Small intestine (tissue), 7 donors: ENCODE data around the gene GPC3. TPM values are rescaled to one million over a fixed set of nuclear protein-coding genes. Genes with fewer than 3 reads are reported as not detected.
A peak's percentile ranks its signal among the peaks of the same experiment; 100 is the strongest.

ENCODE experiments used
- DNase-seq, 2 donors: peaks; one replicate each; pipeline versions ENCODE4 v3.0.0 to v3.0.0-alpha.2; 2013
- FAIRE-seq: peaks from 2 replicates; lab custom pipeline; 2012; peaks lifted over from hg19 to GRCh38; lab: Jason Lieb, UNC
- H3K27ac ChIP-seq, 3 donors: one replicate each; pipeline ENCODE4 v1.5.1; 2013; ENCODE audit warnings: low read length in 2 of 3, mild to moderate bottlenecking in 2 of 3, control low read depth in 1 of 3, inconsistent platforms in 1 of 3, low read depth in 1 of 3, moderate library complexity in 1 of 3
- H3K27me3 ChIP-seq, 3 donors: one replicate each; pipeline ENCODE4 v1.6.1; 2013; ENCODE audit warnings: low read length in 3 of 3, inconsistent platforms in 1 of 3; ENCODE audit not compliant: control insufficient read depth in 3 of 3, insufficient read depth in 3 of 3
- H3K36me3 ChIP-seq, 3 donors: one replicate each; pipeline ENCODE4 v1.6.1; 2013; ENCODE audit warnings: low read length in 3 of 3, inconsistent platforms in 1 of 3, low read depth in 1 of 3, mild to moderate bottlenecking in 1 of 3, moderate library complexity in 1 of 3; ENCODE audit not compliant: control insufficient read depth in 3 of 3, insufficient read depth in 2 of 3
- H3K4me1 ChIP-seq, 3 donors: one replicate each; pipeline ENCODE4 v1.6.1; 2013; ENCODE audit warnings: low read length in 2 of 3, inconsistent platforms in 1 of 3, low read depth in 1 of 3, mild to moderate bottlenecking in 1 of 3, moderate library complexity in 1 of 3; ENCODE audit not compliant: control insufficient read depth in 3 of 3, insufficient read depth in 2 of 3
- H3K4me3 ChIP-seq, 3 donors: one replicate each; pipeline ENCODE4 v1.5.1; 2013; ENCODE audit warnings: low read length in 3 of 3, control low read depth in 1 of 3, inconsistent platforms in 1 of 3, low read depth in 1 of 3, mild to moderate bottlenecking in 1 of 3, moderate library complexity in 1 of 3
- H3K9me3 ChIP-seq, 2 donors: one replicate each; pipeline ENCODE4 v1.6.1; 2013; ENCODE audit warnings: low read depth in 1 of 2, low read length in 1 of 2; ENCODE audit not compliant: control insufficient read depth in 2 of 2, insufficient read depth in 1 of 2
- WGBS, 3 donors: extraction: QIAGEN DNeasy Blood & Tissue Kit; methylation state at CpG; one replicate each; pipeline ENCODE4 v1.1.7; 2013; 5-methylcytosine and 5-hydroxymethylcytosine counted together
- polyA plus RNA-seq, 4 donors: library from polyadenylated mRNA; stranded (reverse) in 3 of 4; unstranded in 1 of 4; fragments of 200-250 nt in 3 of 4; fragments of 120-200 nt in 1 of 4; gene quantifications; one replicate each; pipeline versions ENCODE4 v1.2.1 to v1.2.3, GENCODE V29; 2013
- donor health status: healthy with polysubstance abuse.
- donor health status: control.
- donor health status: control.
- donor health status: Bipolar disorder and iron deficiency.
- donor health status: healthy.

GPC3 gene
- polyA plus RNA-seq, 4 donors: 14.3 to 186 TPM; not detected in 2

DNA sequence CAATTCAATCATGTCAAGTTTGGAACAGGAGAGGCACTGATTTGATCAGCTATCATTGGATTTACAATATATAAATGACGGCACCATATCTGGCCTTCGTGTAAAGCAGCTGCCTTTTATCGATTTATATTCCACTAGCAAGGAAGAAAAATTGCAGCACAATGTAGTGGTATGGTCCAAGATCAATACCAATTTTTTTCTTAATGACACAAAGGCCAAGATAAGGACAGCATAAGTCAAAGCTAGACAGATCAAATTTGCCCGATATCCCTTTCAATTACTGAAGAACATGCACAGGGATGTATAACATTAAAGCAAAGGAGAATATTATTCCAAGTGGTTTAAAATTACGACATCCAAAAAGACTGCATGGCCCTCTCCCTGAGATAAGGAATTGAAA, 167.4 kb downstream of the GPC3 start:
- no peak for FAIRE-seq
- no peaks in the 10 kb centered on the region for H3K4me1 ChIP-seq
- no peak overlapping the region for H3K4me3 ChIP-seq
- no peaks in the 10 kb centered on the region for H3K9me3 ChIP-seq
- WGBS, 3 donors: 34 to 67% (median 53%) methylated on average over 5 of the region's 5 CpGs
- DNase-seq: no peak
- no peaks in the 10 kb centered on the region for H3K27me3 ChIP-seq
- no peak overlapping the region for H3K27ac ChIP-seq
- no peaks in the 10 kb centered on the region for H3K36me3 ChIP-seq

DNA sequence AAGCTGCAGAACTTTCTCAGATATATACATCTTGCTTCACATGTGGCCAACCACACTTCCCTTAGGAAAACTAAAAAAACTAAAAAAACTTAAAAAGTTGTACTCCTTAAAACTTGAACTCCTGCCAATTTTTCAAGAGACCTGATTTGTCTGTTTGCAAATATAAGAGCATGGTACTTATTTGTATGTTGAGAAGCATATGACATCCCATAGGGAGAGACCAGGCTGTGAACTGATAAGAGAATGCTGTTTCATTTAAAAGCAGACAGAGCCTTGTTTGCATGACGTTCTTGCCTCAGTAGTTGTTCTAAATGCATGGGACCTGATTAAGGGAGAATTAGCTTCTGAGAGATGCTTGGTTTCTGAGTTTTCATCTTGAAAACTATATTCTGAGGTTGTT, 169.9 kb downstream of the GPC3 start:
- Histone ChIP-seq H3K27ac (no peak overlapping the region), H3K4me1 (no peaks in the 10 kb centered on the region), H3K9me3 (no peaks in the 10 kb centered on the region), H3K36me3 (no peaks in the 10 kb centered on the region), H3K4me3 (no peak overlapping the region), H3K27me3 (no peaks in the 10 kb centered on the region)
- no peak for DNase-seq
- WGBS, 3 donors: 50 to 82% (median 72%) methylated on average over 1 of the region's 1 CpG
- no peak for FAIRE-seq

DNA sequence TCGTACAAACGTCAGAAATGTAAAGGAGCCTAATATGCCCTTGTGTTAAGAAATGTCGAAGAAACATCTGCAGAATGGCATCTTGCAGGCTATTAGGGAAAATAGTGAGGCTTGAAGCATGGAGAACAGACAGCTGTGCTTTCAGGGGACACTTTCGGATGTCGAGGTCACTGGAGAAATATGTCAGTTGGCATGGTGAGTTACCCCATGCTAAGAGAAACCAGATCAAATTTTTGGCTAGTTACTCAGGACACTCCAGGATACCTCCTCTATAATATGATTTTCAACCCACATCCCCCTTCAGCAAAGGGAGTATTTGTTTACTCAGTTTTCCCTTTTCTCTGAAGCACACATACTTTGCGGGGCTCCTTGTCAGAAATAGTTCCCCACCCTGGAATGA, 171.4 kb downstream of the GPC3 start:
- Histone ChIP-seq H3K27me3 (no peaks in the 10 kb centered on the region), H3K4me3 (no peak overlapping the region), H3K9me3 (no peaks in the 10 kb centered on the region), H3K27ac (no peak overlapping the region), H3K36me3 (no peaks in the 10 kb centered on the region), H3K4me1 (no peaks in the 10 kb centered on the region)
- WGBS, 3 donors: 71 to 82% (median 71%) methylated on average over 6 of the region's 6 CpGs
- DNase-seq (no peak), FAIRE-seq (no peak)

DNA sequence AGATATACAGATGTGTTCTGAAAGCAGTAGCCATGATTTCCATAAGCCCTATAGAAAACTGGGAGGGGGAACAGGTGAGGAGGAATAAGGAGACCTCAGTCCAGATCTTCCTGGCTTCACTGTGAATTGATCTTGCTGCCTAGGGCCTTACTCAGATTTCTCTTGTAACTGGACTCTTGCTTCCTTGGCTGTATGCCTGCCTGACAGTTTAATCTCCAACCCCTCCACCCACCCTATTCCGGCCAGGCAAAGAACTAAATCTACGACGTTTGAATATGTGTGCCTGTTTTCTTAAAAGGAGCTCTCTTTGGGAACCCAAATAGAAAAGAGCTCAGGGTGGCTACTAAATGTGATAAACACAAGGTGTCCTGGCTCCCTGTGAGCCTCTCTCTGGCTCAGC, 173.0 kb downstream of the GPC3 start:
- H3K4me3 ChIP-seq: no peak overlapping the region
- H3K9me3 ChIP-seq: no peaks in the 10 kb centered on the region
- FAIRE-seq (no peak), DNase-seq (no peak)
- H3K27ac ChIP-seq: no peak overlapping the region
- H3K36me3 ChIP-seq: no peaks in the 10 kb centered on the region
- no peaks in the 10 kb centered on the region for H3K4me1 ChIP-seq
- 29 to 70% (median 31%) methylated on average over 3 of the region's 3 CpGs for WGBS, 3 donors
- H3K27me3 ChIP-seq: no peaks in the 10 kb centered on the region

DNA sequence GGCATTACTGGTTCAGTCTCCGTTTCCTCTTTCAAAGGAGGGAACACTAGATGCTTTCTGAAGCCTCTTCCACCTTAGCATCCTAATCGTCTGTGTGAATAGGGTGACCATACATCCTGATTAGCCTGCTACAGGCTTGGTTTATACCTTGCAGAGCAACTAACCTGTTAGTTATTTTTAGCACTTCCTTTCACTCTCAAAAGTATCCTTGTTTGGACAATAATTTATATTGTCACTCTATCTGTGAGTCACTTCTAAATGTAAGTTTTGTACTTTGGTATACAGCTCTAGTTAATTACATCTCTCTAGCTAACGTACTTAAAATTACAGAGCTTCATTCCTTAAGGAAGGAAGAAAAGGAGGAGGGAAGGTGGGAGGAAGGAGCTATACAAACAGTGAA, 174.5 kb downstream of the GPC3 start:
- H3K27ac ChIP-seq: no peak overlapping the region
- H3K4me1 ChIP-seq: no peaks in the 10 kb centered on the region
- no peaks in the 10 kb centered on the region for H3K36me3 ChIP-seq
- no peaks in the 10 kb centered on the region for H3K27me3 ChIP-seq
- no peak overlapping the region for H3K4me3 ChIP-seq
- DNase-seq: peak; percentile 16 to 33
- H3K9me3 ChIP-seq: no peaks in the 10 kb centered on the region
- WGBS, 3 donors: 28 to 57% (median 39%) methylated on average over 3 of the region's 3 CpGs
- no peak for FAIRE-seq

DNA sequence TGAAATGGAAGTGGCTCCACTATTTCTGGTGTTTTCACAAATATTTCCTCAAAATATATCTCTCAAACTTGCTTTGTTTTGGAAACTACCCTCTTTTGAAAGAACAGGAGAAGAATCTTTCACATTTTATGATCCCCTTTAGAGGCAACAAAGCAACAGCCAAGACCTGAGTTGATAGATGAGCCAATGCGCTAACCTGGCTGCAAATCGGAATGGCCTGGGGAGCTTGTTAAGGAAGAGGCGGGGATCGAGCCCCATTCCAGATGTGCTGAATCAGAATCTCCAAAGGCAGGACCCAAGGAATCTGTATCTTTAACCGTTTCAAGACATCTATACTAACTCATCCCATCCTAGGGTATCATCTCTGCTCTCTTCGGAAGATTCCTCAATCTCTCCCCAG, 181.3 kb downstream of the GPC3 start:
- Histone ChIP-seq H3K9me3 (no peaks in the 10 kb centered on the region), H3K27me3 (no peaks in the 10 kb centered on the region), H3K36me3 (no peaks in the 10 kb centered on the region), H3K27ac (no peak overlapping the region), H3K4me3 (no peak overlapping the region), H3K4me1 (no peaks in the 10 kb centered on the region)
- no peak for FAIRE-seq
- WGBS, 3 donors: 76 to 96% (median 91%) methylated on average over 6 of the region's 6 CpGs
- DNase-seq: no peak

DNA sequence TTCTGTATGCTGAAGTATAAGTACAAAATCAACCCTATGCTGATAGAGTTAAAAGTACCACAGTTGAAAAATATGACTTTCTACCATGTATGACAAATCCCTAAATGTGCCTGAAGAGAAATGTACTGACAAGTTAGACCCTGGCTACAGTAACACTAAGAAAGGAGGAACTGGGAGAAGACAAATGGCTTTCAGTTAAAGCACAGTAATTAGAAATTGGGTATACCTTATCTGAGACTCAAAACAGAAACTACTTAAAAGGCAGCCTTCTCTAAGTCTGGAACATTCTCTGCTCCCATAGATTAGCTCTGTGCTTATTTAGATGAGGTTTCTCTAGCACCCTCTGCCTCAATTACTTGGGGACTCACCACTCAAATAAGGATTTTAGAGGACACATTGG, 189.1 kb downstream of the GPC3 start:
- Histone ChIP-seq H3K9me3 (no peaks in the 10 kb centered on the region), H3K4me3 (no peak overlapping the region), H3K27ac (no peak overlapping the region), H3K36me3 (no peaks in the 10 kb centered on the region), H3K4me1 (peaks cover 0 to 11% (median 0%) of the 10 kb centered on the region in 3 donors), H3K27me3 (no peaks in the 10 kb centered on the region)
- DNase-seq: no peak
- FAIRE-seq: no peak

DNA sequence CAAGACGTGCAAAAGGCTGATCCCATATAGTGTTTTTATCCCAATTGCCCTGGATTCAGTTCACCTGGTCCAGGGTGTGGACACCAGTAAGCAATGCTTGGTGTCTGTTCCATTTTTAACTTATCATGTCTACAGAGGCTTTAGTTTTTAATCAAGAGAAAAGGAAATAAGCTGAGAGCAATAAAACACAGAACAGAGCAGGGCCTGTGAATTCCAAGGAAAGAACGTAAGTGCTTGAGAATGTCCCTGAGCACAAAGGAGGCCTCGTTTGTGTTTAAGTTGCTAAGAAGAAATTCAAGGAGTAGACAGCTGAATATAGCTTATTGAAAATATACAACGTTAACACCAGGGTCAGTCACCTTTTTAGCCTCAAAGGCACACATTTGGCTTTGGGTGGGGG, 191.3 kb downstream of the GPC3 start:
- 16 to 55% (median 38%) methylated on average over 4 of the region's 4 CpGs for WGBS, 3 donors
- DNase-seq (peak in 1 of 2 donors; percentile 31), FAIRE-seq (no peak)
- H3K36me3 ChIP-seq: no peaks in the 10 kb centered on the region
- no peaks in the 10 kb centered on the region for H3K27me3 ChIP-seq
- peak overlapping the region in 1 of 3 donors; percentile 65 for H3K27ac ChIP-seq
- no peaks in the 10 kb centered on the region for H3K9me3 ChIP-seq
- no peak overlapping the region for H3K4me3 ChIP-seq
- H3K4me1 ChIP-seq: peaks cover 0 to 11% (median 0%) of the 10 kb centered on the region in 3 donors

DNA sequence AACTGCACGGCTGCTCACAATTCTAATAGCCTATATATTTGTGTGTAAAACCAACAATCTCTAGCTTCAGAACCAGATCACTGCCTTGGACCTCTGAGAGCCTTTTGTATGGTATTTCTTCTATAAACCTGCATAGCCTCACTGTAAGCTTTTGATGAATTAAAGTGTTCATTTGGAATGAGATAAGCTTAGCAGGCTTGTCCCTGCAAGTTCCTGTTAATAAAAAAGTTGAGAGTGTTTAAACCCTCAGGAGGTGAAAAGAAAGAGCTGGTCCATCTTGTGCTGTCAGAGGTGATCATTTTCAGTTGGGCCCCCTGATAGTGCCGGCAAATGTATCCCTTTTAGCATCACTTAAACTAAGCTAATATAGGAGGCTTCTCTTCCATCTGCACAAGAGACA, 191.8 kb downstream of the GPC3 start:
- Histone ChIP-seq H3K36me3 (no peaks in the 10 kb centered on the region), H3K4me3 (no peak overlapping the region), H3K27me3 (no peaks in the 10 kb centered on the region), H3K9me3 (no peaks in the 10 kb centered on the region), H3K4me1 (peaks cover 0 to 11% (median 0%) of the 10 kb centered on the region in 3 donors), H3K27ac (peak overlapping the region in 1 of 3 donors; percentile 65)
- DNase-seq (no peak), FAIRE-seq (no peak)
- 62 to 73% (median 64%) methylated on average over 2 of the region's 2 CpGs for WGBS, 3 donors
